Measurements from ENCODE around the gene ESM1.
"Not testable (repeated sequence)": the region's sequence is repeated elsewhere in the genome, so short reads cannot be mapped to it uniquely, and the experiment has no call there.

Gene ESM1

GRCh38 chr5:55003432-55004065, 18.2 kb upstream of the ESM1 start:
- no peak for DNase-seq
- TF ChIP-seq CTCF (IDR thresholded peaks at IDR 0.05; ENCODE audit: low read depth, low read length), result no peak
- H3K36me3 ChIP-seq, result no peaks in the 10 kb centered on the region
- no peak overlapping the region for H3K4me3 ChIP-seq (ENCODE audit: low read depth, low read length)
- H3K27me3 ChIP-seq, result no peaks in the 10 kb centered on the region
- no peaks in the 10 kb centered on the region for H3K4me1 ChIP-seq
- H3K9me3 ChIP-seq, result no peaks in the 10 kb centered on the region

- DNase-seq; H3K36me3 ChIP-seq; H3K9me3 ChIP-seq; H3K4me3 ChIP-seq (ENCODE audit: low read depth, low read length); H3K4me1 ChIP-seq; H3K27me3 ChIP-seq: not testable (repeated sequence)
Observed at GRCh38 chr5:55002166-55002565, 16.8 kb upstream of the ESM1 start.

- H3K4me3 ChIP-seq (ENCODE audit: low read depth, low read length), result no peak overlapping the region
- no peaks in the 10 kb centered on the region for H3K9me3 ChIP-seq
- H3K4me1 ChIP-seq, result no peaks in the 10 kb centered on the region
- no peak for TF ChIP-seq CTCF (IDR thresholded peaks at IDR 0.05; ENCODE audit: low read depth, low read length)
- no peak for DNase-seq
- H3K27me3 ChIP-seq, result no peaks in the 10 kb centered on the region
- H3K36me3 ChIP-seq, result no peaks in the 10 kb centered on the region
Observed at GRCh38 chr5:54997081-54997480, 11.7 kb upstream of the ESM1 start.

- Histone ChIP-seq H3K36me3 (no peaks in the 10 kb centered on the region), H3K27me3 (no peaks in the 10 kb centered on the region), H3K4me1 (no peaks in the 10 kb centered on the region), H3K9me3 (no peaks in the 10 kb centered on the region), H3K4me3 (ENCODE audit: low read depth, low read length) (no peak overlapping the region)
- DNase-seq, result no peak
- TF ChIP-seq CTCF (IDR thresholded peaks at IDR 0.05; ENCODE audit: low read depth, low read length), result no peak
Observed at GRCh38 chr5:54996466-54996865, 11.1 kb upstream of the ESM1 start.

GRCh38 chr5:54995168-54995567, 9.8 kb upstream of the ESM1 start:
- Histone ChIP-seq H3K9me3 (no peaks in the 10 kb centered on the region), H3K27me3 (no peaks in the 10 kb centered on the region), H3K4me3 (ENCODE audit: low read depth, low read length) (no peak overlapping the region), H3K4me1 (no peaks in the 10 kb centered on the region), H3K36me3 (no peaks in the 10 kb centered on the region)
- no peak for DNase-seq
- TF ChIP-seq CTCF (IDR thresholded peaks at IDR 0.05; ENCODE audit: low read depth, low read length), result no peak

- TF ChIP-seq CTCF (IDR thresholded peaks at IDR 0.05; ENCODE audit: low read depth, low read length), result no peak
- Histone ChIP-seq H3K4me3 (ENCODE audit: low read depth, low read length) (no peak overlapping the region), H3K27me3 (no peaks in the 10 kb centered on the region), H3K36me3 (no peaks in the 10 kb centered on the region), H3K4me1 (no peaks in the 10 kb centered on the region), H3K9me3 (no peaks in the 10 kb centered on the region)
- DNase-seq, result no peak
Observed at GRCh38 chr5:54994628-54995027, 9.2 kb upstream of the ESM1 start.

GRCh38 chr5:54993318-54993717, 7.9 kb upstream of the ESM1 start:
- no peaks in the 10 kb centered on the region for H3K36me3 ChIP-seq
- H3K4me1 ChIP-seq, result no peaks in the 10 kb centered on the region
- no peaks in the 10 kb centered on the region for H3K27me3 ChIP-seq
- no peak for TF ChIP-seq CTCF (IDR thresholded peaks at IDR 0.05; ENCODE audit: low read depth, low read length)
- DNase-seq, result no peak
- no peak overlapping the region for H3K4me3 ChIP-seq (ENCODE audit: low read depth, low read length)
- H3K9me3 ChIP-seq, result no peaks in the 10 kb centered on the region
